ENCODE measurements around the gene CCDC34.

The CCDC34 gene

GRCh38 chr11:27392278-27393114, 29.5 kb upstream of the CCDC34 start:
- DNase-seq, result no peak

- no peak for DNase-seq
These were observed 28.5 kb upstream of the CCDC34 start for GRCh38 chr11:27391331-27392015.

DNA sequence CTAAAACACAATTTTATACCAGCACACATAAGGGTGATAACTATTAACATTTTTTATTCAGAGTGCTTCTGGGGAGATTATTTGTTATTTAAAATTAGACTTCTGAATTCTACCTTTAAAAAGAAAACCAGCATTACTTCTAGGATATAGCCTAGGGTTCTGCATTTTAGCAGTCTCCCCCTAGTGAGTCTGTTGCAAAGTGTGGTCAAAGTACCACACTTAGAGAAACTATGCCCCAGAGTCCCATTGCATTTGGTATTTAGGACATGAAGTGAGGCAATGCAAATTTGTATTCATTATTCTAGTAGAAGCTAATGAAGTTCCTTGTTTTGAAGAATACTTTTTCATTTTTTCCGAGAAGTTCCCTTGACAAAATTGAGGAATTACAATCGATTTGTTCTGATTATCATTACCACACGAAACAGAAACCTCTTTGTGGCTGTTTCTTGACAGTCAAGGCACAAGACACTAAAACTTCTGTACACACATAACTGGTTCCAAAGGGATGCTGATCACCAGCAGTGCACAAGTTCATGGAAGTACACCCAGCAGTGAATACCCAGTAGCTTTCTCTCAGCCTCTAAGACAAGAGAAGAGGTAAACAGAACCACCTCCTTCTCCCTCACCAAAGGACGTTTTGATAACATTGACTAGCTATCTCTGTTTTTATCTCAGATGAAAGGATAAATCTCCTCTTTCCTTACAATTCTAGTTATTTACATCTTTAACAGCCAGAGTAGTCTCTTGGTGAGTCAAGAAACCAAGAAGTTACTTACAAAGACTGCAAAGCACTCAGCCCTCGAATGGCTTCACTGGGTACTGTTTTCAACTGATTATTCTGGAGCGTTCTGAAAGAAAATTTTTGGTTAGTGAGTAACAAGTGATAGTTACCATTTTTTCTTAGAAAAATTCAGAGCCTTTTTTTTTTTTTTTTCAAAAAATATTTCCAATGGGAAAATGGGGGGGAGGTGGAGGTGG, 27.6 kb upstream of the CCDC34 start:
- DNase-seq, result no peak

DNA sequence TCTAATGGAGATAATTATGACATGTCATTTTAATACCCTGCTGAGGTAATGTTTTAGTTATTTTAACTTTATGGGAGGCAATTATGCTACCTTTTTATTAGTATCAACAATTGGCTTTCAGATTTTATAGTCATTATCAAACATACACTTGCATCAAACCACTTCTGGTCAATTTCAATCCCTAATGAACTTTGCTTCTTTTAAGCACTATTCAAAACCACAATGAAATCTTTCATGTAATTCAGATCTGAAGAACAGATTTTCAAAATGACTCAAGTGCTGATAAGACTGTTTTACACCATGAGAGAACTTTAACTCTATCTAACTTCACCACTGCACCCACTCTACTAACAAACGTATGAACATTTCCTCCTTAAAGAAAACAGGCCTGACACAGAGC, 25.9 kb upstream of the CCDC34 start:
- DNase-seq, result no peak

DNA sequence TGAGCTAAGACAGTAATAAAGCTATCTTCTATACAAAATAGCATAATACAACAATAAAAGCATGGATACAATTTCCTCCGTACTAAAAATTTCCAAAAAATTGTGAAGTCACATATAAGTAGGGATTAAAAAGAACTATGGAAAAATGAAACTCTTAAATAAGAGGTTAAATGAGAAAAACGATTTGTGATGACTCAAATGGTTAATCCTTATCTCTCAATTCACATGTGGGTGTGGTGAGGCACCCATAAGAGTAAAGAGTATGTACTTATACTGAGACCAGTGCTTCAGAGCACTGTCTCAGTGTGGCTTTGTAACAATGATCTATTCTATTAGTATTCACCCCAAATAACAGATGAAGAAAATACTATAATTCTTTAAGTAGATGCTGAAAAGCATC, 25.0 kb upstream of the CCDC34 start:
- no peak for DNase-seq

DNA sequence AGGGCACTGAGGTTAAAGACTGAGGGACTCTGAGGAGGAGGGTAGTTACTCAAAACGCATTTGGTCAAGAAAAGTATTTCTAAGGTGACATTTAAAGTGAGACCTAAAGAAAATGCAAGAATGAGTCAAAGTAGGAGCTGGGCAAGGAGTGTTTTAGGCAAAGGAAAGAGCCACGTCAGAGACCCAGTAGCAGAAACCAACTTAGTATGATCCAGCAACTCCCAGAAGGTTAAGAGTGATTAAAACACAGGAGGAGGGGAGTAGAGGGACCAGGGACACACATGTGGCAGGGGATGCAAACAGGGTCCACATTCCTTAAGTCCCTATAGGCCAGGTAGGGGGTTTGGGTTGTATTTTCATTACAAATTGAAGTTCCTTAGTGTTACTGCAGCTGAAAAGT, 24.3 kb upstream of the CCDC34 start:
- no peak for DNase-seq

DNA sequence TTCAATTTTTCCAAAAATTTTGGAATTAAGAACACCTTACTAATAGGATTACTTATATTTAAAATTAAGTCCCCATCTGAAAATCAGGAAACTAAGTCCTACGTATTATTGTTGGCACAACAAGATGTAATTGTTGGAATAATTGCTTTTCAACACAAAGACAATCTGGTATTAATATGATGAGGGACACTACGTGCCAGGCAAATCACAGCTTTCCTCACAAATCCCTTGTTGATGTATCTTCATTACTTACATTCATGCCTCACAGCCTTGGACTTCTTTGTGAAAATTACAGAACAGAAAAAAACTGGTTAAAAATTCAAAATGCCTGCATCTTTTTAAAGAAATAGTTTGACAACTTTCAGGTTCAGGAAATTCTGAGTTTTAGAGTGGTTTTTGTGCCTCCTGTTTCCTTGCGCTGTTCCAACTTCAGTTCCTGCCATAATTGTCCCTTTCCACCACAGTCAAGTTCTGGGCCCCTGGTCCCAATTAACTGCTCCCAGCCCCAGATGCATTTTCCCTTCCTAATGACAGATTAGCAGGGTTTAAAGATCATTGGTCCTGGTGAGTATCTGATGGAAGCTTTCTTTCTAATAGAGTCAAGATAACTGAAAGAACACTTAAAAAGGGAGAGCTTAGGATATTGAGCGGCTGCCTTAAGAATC, 23.3 kb upstream of the CCDC34 start:
- no peak for DNase-seq

GRCh38 chr11:27385245-27385644, 22.2 kb upstream of the CCDC34 start:
- DNase-seq, result no peak

DNA sequence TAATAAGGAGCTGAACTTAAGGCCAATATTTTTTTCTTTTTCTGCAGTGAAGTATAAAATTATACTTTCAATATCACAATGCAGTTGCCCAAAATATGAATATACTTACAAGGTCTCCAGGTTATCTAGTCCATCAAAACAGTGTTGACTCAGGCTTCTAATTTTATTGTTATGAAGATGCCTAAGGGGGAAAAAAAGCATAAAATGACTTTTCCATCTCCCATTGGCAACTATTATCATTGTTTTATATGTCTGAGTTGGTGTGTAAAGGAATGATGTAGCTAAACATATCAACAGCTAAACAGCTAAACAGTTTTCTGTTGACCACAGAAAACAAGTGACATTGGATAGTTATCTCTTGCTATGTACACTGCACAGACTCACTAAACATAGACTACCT, 21.2 kb upstream of the CCDC34 start:
- DNase-seq, result no peak

GRCh38 chr11:27383645-27384044, 20.6 kb upstream of the CCDC34 start:
- no peak for DNase-seq

DNA sequence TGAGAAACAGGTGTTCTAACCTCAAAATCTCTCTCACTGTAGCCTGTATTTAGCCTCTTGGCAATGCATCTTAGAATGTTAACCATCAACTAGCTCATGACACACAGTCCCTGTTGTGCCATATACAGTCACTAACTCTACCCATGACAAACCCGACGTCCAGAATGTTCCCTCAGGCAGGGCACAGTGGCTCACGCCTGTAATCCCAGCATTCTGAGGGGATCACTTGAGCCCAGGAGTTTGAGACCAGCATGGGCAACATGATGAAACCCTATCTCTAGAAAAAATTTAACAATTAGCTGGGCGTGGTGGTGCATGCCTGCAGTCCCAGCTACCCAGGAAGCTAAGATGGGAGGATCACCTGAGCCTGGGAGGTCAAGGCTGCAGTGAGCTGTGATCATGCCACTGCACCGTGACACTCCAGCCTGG, 18.2 kb upstream of the CCDC34 start:
- no peak for DNase-seq

DNA sequence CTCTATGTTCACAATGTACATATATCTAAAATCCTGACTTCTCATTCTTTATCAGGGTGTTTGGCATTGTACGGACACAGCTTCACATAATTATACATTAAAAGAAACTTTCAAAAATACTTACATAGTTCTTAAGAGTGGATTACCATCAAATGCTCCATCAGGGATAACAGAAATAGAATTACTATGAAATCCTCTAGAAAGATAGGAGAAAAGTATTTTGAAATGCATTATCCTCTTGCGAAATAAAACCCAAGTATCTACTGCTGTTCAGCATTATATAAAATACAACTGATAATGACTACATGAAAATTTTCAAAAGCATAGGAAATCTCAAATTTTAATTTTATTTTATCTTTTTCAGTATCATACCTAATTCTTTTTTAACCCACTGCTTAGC, 17.8 kb upstream of the CCDC34 start:
- DNase-seq, result no peak

DNA sequence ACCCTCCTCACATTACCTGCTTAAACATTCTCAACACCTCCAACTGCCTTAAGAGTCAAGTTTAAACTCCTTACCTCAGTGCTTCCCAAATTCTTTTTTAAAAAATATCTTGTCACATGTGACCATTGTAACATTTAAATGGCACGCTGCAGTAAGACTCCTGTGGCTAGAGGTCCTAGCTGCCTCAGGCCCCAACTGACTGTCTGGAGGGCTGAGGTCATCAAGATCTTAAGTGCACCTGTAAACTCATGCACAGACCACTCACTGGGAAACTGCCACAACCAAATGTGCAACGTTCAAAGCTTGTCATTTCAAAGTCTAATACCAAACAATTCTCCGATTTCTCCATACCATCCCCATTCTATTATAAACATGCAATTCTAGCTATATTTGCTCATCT, 16.4 kb upstream of the CCDC34 start:
- no peak for DNase-seq

DNA sequence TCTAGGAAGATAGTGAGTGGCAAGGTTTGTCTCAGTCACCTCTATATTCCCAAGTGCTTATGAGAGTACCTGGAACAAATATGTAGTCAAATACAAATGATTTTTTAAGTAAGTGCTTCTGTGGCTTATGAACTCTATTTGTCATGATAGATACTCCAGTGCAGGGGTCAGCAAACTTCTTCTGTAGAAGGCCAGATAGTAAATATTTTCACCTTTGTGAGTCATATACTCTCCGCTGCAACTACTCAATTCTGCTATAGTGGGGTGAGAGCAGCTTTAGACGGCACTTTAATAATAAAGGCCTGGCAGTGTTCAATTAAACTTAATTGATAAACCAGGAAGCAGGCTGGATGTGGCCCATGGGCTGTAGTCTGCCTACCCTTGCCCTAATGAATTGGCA, 12.4 kb upstream of the CCDC34 start:
- no peak for DNase-seq

DNA sequence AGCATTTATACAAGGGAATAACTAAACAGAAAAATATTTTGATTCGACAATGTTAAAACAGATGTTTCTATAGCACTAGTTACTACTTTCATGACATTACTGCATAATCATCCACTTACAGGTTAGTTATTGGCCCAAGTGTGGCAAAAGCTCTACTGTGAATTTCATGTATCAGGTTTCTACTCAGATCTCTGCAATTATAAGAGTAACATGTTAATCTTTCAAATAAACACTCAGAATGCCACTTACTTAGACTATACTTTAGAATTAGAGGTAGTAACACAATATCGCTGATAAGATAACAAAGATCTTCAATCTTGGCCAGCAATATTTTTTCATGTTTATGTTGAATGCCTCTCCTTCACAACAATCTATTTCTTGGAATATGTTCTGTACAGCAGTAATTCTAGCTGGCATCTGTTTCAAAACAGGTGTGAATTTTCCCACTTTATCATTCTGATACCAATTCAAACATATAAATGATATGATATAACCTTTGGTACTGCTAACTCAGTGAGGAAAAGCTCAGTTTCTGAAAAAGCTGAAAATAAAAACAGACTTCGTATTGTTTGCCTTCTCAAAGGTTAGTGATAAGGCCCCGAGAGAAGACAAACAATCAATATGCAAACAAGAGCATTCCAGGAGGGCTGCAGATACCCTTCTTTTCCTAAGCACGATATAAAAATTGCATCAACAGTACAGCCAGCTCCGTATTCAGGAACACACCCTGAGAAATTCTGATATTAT, 11.0 kb upstream of the CCDC34 start:
- no peak for DNase-seq

DNA sequence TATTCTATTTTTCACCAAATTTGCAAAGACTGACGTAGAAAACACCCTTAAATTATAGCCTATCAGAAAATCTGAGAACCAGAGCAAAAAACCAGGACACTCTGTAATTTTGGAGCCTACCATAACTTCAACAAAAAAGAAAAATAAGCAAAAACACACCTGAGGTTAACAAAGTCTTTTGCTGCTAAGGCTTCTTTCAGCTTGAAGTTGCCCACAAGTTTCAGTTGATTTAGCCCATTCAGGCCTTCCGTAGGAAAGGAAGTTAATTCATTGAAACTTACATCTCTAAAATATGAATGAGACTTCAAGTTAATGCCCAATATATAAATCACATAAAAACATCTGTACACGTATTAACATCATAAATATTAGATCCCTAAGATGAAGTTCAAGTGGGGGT, 10.4 kb upstream of the CCDC34 start:
- no peak for DNase-seq

- DNase-seq, result no peak
These were observed 9.1 kb upstream of the CCDC34 start for GRCh38 chr11:27372164-27372563.

DNA sequence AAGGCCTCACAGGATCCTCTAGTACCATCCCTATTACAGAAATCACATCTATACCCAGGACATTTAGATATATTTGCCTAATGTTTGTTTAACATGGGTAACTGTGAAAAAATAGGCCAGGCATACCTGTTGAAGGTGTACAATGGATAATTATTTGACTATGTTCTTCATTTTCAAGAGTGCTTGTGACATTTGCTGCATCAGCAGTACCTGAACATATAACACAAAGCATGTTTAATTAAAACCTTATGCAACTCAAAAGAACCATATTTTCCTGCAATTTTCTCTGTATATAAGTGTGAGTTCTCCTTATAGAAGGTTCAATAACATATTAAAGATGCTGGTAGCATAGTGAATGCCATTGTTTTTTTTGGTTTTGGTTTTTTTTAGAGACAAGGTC, 8.5 kb upstream of the CCDC34 start:
- DNase-seq, result no peak

- no peak for DNase-seq
These were observed 7.4 kb upstream of the CCDC34 start for GRCh38 chr11:27370374-27370773.

- no peak for DNase-seq
These were observed 4.9 kb upstream of the CCDC34 start for GRCh38 chr11:27367881-27368280.

GRCh38 chr11:27363576-27364117, 632 bp upstream of the CCDC34 start:
- no peak for DNase-seq
